Measurements from ENCODE around the gene CLDN7.

CLDN7 gene, protein sequence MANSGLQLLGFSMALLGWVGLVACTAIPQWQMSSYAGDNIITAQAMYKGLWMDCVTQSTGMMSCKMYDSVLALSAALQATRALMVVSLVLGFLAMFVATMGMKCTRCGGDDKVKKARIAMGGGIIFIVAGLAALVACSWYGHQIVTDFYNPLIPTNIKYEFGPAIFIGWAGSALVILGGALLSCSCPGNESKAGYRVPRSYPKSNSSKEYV

DNA sequence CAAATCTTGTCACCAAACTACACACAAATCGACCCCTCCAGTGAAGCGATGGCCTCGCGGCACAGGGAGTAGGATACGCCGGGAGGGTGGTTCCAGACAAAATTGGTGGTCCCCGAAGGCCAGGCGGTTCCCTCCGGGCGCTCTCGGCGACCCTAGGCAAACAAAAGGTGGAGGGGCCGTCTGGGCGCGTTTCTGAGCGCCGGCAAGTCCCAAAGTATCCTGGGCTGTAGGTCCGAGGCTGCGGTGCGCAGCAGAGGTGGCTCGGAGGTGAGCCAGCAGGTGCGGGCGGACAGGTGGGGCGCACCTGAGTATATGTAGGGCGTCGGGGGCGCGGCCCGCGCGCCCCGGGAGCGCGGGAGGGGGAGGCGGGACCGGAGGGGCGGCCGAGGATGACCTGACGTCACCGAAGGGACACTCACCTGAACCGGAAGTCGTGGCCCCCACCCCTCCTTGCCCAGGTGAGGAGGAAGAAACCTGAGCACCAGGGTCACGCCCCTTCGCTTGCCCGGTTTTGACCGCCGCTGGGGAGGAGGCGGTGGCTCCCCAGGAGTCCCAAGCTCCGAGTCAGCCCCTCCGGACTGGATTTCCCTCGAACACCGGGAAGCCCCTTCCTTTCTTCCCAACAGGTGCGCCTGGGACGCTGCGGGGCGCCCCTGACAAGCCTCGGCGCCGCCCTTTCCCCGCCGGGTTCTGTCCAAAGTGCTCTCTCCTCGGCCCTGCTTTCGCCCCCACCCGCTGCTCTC lies at the start of gene CLDN7:
Gene CLDN7 (minus strand): TSS at position 287 of the 743 bp plus-strand sequence. CDS start 435 bp downstream, outside the sequence.
- TF ChIP-seq CTCF (IDR thresholded peaks at IDR 0.05; ENCODE audit: insufficient read depth, missing control alignments), result no peak
- DNase-seq (ENCODE audit: insufficient read length, low spot score) (no peak), FAIRE-seq (no peak)

- FAIRE-seq (no peak), DNase-seq (ENCODE audit: insufficient read length, low spot score) (no peak)
- no peak for TF ChIP-seq CTCF (IDR thresholded peaks at IDR 0.05; ENCODE audit: insufficient read depth, missing control alignments)
These were observed 48.9 kb upstream of the CLDN7 start for GRCh38 chr17:7311110-7311705.

- DNase-seq (ENCODE audit: insufficient read length, low spot score), result no peak
- FAIRE-seq, result no peak
- TF ChIP-seq CTCF (IDR thresholded peaks at IDR 0.05; ENCODE audit: insufficient read depth, missing control alignments), result no peak
These were observed 47.4 kb upstream of the CLDN7 start for GRCh38 chr17:7309628-7310027.

GRCh38 chr17:7308625-7309433 lies 46.6 kb upstream of the CLDN7 start:
- no peak for TF ChIP-seq CTCF (IDR thresholded peaks at IDR 0.05; ENCODE audit: insufficient read depth, missing control alignments)
- DNase-seq (ENCODE audit: insufficient read length, low spot score), result no peak
- FAIRE-seq, result no peak

GRCh38 chr17:7307686-7308624 lies 45.7 kb upstream of the CLDN7 start:
- no peak for FAIRE-seq
- TF ChIP-seq CTCF (IDR thresholded peaks at IDR 0.05; ENCODE audit: insufficient read depth, missing control alignments), result no peak
- no peak for DNase-seq (ENCODE audit: insufficient read length, low spot score)
